NCI-H82 (cell line): ENCODE results near the gene NANS.
A peak's percentile ranks its signal among the peaks of the same experiment; 100 is the strongest.
"Not testable (repeated sequence)": the region's sequence is repeated elsewhere in the genome, so short reads cannot be mapped to it uniquely, and the experiment has no call there.

Experiments
- DNase-seq: peaks from one replicate; lab custom pipeline; 2025; lab: John Stamatoyannopoulos, UW

The NANS gene

GRCh38 chr9:98078895-98079294 is 22.4 kb downstream of the NANS start:
- no peak for DNase-seq

- DNase-seq = no peak
Measured at GRCh38 chr9:98080326-98080725, 23.8 kb downstream of the NANS start.

- DNase-seq = no peak
Measured at GRCh38 chr9:98080780-98081179, 24.2 kb downstream of the NANS start.

GRCh38 chr9:98081477-98082219 is 25.1 kb downstream of the NANS start:
- no peak for DNase-seq

GRCh38 chr9:98083061-98083501 is 26.5 kb downstream of the NANS start:
- no peak for DNase-seq

- peak; percentile 41 for DNase-seq
Measured at GRCh38 chr9:98083566-98084183, 27.1 kb downstream of the NANS start.

GRCh38 chr9:98084396-98084795 is 27.9 kb downstream of the NANS start:
- no peak for DNase-seq

- DNase-seq = no peak
Measured at GRCh38 chr9:98085058-98085457, 28.5 kb downstream of the NANS start.

- peak; percentile 36 for DNase-seq
Measured at GRCh38 chr9:98085944-98086343, 29.4 kb downstream of the NANS start.

- no peak for DNase-seq
Measured at GRCh38 chr9:98086461-98086860, 29.9 kb downstream of the NANS start.

- DNase-seq = no peak
Measured at GRCh38 chr9:98087420-98088354, 31.2 kb downstream of the NANS start.

- not testable (repeated sequence) for DNase-seq
Measured at GRCh38 chr9:98090674-98091073, 34.1 kb downstream of the NANS start.

- peak; percentile 14 for DNase-seq
Measured at GRCh38 chr9:98091735-98092612, 35.4 kb downstream of the NANS start.

- DNase-seq = no peak
Measured at GRCh38 chr9:98092613-98092931, 36.0 kb downstream of the NANS start.

GRCh38 chr9:98094316-98094715 is 37.8 kb downstream of the NANS start:
- no peak for DNase-seq

GRCh38 chr9:98094851-98095250 is 38.3 kb downstream of the NANS start:
- DNase-seq = no peak

- DNase-seq = no peak
Measured at GRCh38 chr9:98095401-98095800, 38.9 kb downstream of the NANS start.

GRCh38 chr9:98096091-98096490 is 39.6 kb downstream of the NANS start:
- DNase-seq = no peak

GRCh38 chr9:98097836-98098235 is 41.3 kb downstream of the NANS start:
- peak; percentile 17 for DNase-seq

GRCh38 chr9:98099346-98099745 is 42.8 kb downstream of the NANS start:
- no peak for DNase-seq

GRCh38 chr9:98099898-98100297 is 43.4 kb downstream of the NANS start:
- no peak for DNase-seq

GRCh38 chr9:98100456-98100855 is 43.9 kb downstream of the NANS start:
- DNase-seq = no peak
